Lower leg skin (tissue), 3 donors: Measurements from ENCODE around the gene ELF1.

Source experiments
- POLR2A ChIP-seq, 2 donors: fragments of 450-650 bp; IDR thresholded peaks; one replicate each; pipeline ENCODE4 v1.6.1; 2016 to 2017; ENCODE audit warnings: antibody characterized with exemption in 2 of 2, mild to moderate bottlenecking in 1 of 2, moderate library complexity in 1 of 2
- TF ChIP-seq, protein P1 (sequence below), 3 donors: fragments of 450-650 bp; IDR thresholded peaks; one replicate each; pipeline ENCODE4 v1.5.1; 2016; ENCODE audit warnings: antibody characterized with exemption in 3 of 3, mild to moderate bottlenecking in 3 of 3, moderate library complexity in 2 of 3

DNA sequence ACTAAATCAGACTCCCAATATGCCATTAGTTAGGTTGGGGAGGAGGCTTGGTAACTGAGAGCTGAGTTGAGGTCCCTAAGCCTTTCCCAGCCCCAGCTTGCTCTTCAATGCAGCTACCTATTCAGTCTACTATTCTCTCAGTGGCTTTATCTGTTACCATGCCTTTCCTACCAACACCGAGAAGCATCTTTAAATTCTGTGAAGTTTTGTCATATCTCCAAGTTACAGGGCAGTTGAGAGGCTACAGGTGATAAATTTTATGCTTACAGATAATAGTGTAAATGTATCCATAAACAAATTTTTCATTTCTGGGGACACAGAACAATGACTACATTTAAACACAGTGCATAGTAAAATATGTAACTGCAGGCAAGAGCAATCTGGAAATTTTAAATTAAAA is 110.6 kb downstream of the ELF1 start:
- TF ChIP-seq, protein P1, sequence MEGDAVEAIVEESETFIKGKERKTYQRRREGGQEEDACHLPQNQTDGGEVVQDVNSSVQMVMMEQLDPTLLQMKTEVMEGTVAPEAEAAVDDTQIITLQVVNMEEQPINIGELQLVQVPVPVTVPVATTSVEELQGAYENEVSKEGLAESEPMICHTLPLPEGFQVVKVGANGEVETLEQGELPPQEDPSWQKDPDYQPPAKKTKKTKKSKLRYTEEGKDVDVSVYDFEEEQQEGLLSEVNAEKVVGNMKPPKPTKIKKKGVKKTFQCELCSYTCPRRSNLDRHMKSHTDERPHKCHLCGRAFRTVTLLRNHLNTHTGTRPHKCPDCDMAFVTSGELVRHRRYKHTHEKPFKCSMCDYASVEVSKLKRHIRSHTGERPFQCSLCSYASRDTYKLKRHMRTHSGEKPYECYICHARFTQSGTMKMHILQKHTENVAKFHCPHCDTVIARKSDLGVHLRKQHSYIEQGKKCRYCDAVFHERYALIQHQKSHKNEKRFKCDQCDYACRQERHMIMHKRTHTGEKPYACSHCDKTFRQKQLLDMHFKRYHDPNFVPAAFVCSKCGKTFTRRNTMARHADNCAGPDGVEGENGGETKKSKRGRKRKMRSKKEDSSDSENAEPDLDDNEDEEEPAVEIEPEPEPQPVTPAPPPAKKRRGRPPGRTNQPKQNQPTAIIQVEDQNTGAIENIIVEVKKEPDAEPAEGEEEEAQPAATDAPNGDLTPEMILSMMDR (IDR thresholded peaks at IDR 0.05) = no peak
- no peak for TF ChIP-seq POLR2A (IDR thresholded peaks at IDR 0.05)
